CD14-positive monocyte (primary cell): ENCODE data around the gene MACROD2. TPM values are rescaled to one million over a fixed set of nuclear protein-coding genes. Genes with fewer than 3 reads are reported as not detected.

Source experiments
- DNase-seq, 3 donors: peaks; one replicate each; pipeline ENCODE4 v3.0.0-alpha.2; 2011 to 2022
- H2AFZ ChIP-seq: 2 replicates; pipeline ENCODE4 v1.6.0; 2012; ENCODE audit warnings: mild to moderate bottlenecking, low read depth, low read length, inconsistent platforms; ENCODE audit not compliant: insufficient read depth, poor library complexity, severe bottlenecking
- H3K27ac ChIP-seq, 2 donors: 1 replicate in 1 of 2; 2 replicates in 1 of 2; pipeline ENCODE4 v1.5.1; 2012 to 2013; ENCODE audit warnings: low read length in 2 of 2, control low read depth in 1 of 2, inconsistent platforms in 1 of 2, low read depth in 1 of 2, mild to moderate bottlenecking in 1 of 2
- H3K27me3 ChIP-seq, 2 donors: one replicate each; pipeline versions ENCODE4 v1.6.0 to v1.6.1; 2011 to 2013; ENCODE audit warnings: low read length in 2 of 2; ENCODE audit not compliant: control insufficient read depth in 2 of 2, insufficient read depth in 2 of 2
- H3K36me3 ChIP-seq, 2 donors: replicated peaks in 1 of 2; 1 replicate in 1 of 2; 2 replicates in 1 of 2; pipeline versions ENCODE4 v1.5.1 to v1.6.1; 2012 to 2013; ENCODE audit warnings: low read length in 2 of 2, control low read depth in 1 of 2, inconsistent platforms in 1 of 2, mild to moderate bottlenecking in 1 of 2; ENCODE audit not compliant: insufficient read depth in 2 of 2, control insufficient read depth in 1 of 2
- H3K4me1 ChIP-seq, 2 donors: 1 replicate in 1 of 2; 2 replicates in 1 of 2; pipeline versions ENCODE4 v1.5.1 to v1.6.1; 2012 to 2013; ENCODE audit warnings: low read length in 2 of 2, control low read depth in 1 of 2, inconsistent platforms in 1 of 2, mild to moderate bottlenecking in 1 of 2, moderate library complexity in 1 of 2; ENCODE audit not compliant: insufficient read depth in 2 of 2, control insufficient read depth in 1 of 2
- H3K4me2 ChIP-seq: replicated peaks from 2 replicates; pipeline ENCODE3; 2012; ENCODE audit warnings: low read length, moderate library complexity, mild to moderate bottlenecking; ENCODE audit not compliant: poor library complexity, severe bottlenecking; ENCODE audit errors: extremely low read depth
- H3K4me3 ChIP-seq, 3 experiments: fragments of 200-600 bp in 1 of 3; sonication (generic) in 1 of 3; replicated peaks in 1 of 3; 1 replicate in 2 of 3; 2 replicates in 1 of 3; pipeline ENCODE4 v1.5.1; 2011 to 2013; ENCODE audit warnings: low read length in 3 of 3, mild to moderate bottlenecking in 3 of 3, control low read depth in 2 of 3, low read depth in 2 of 3, inconsistent platforms in 1 of 3, moderate library complexity in 1 of 3
- H3K79me2 ChIP-seq: 2 replicates; pipeline ENCODE4 v1.6.0; 2012; ENCODE audit warnings: mild to moderate bottlenecking, control low read depth, inconsistent platforms, low read length, moderate library complexity; ENCODE audit not compliant: insufficient read depth
- H3K9ac ChIP-seq: 2 replicates; pipeline ENCODE4 v1.6.0; 2017; ENCODE audit warnings: low read length, mild to moderate bottlenecking; ENCODE audit not compliant: insufficient read depth, poor library complexity, severe bottlenecking
- H3K9me3 ChIP-seq, 2 donors: replicated peaks in 1 of 2; 1 replicate in 1 of 2; 2 replicates in 1 of 2; pipeline versions ENCODE4 v1.5.1 to v1.6.1; 2012 to 2013; ENCODE audit warnings: low read length in 2 of 2, control low read depth in 1 of 2; ENCODE audit not compliant: control insufficient read depth in 1 of 2, insufficient read depth in 1 of 2
- H4K20me1 ChIP-seq: 2 replicates; pipeline ENCODE4 v1.6.0; 2012; ENCODE audit warnings: mild to moderate bottlenecking, low read length, control low read depth, moderate library complexity; ENCODE audit not compliant: insufficient read depth
- H3K27ac Mint-ChIP-seq, 7 donors: one replicate each; pipeline ENCODE4 v1.8.0; 2020; ENCODE audit warnings: mild to moderate bottlenecking in 7 of 7, mixed read lengths in 7 of 7, moderate library complexity in 6 of 7, inconsistent platforms in 2 of 7
- H3K27me3 Mint-ChIP-seq, 3 donors: one replicate each; pipeline ENCODE4 v1.8.0; 2021 to 2022; ENCODE audit warnings: low read depth in 3 of 3, mild to moderate bottlenecking in 3 of 3, mixed read lengths in 3 of 3, moderate library complexity in 3 of 3, inconsistent platforms in 1 of 3
- H3K36me3 Mint-ChIP-seq, 2 donors: one replicate each; pipeline ENCODE4 v1.8.0; 2020; ENCODE audit warnings: mixed read lengths in 2 of 2, inconsistent platforms in 1 of 2, mild to moderate bottlenecking in 1 of 2
- H3K4me1 Mint-ChIP-seq: one replicate; pipeline ENCODE4 v1.8.0; 2020; ENCODE audit warnings: mild to moderate bottlenecking, mixed read lengths
- H3K4me3 Mint-ChIP-seq, 2 donors: one replicate each; pipeline ENCODE4 v1.8.0; 2020; ENCODE audit warnings: mild to moderate bottlenecking in 2 of 2, mixed read lengths in 2 of 2, moderate library complexity in 1 of 2
- H3K9me3 Mint-ChIP-seq, 7 donors: one replicate each; pipeline ENCODE4 v1.8.0; 2020 to 2022; ENCODE audit warnings: mixed read lengths in 7 of 7, mild to moderate bottlenecking in 6 of 7, moderate library complexity in 6 of 7, inconsistent platforms in 2 of 7
- WGBS: methylation state at CpG from one replicate; pipeline ENCODE4 v1.1.5; 2013; ENCODE audit warnings: missing lambda C conversion rate; ENCODE audit not compliant: insufficient coverage; 5-methylcytosine and 5-hydroxymethylcytosine counted together
- intact Hi-C, 2 donors: fragments of 100-400 bp; cut with micrococcal nuclease; formaldehyde crosslinking; loops; one replicate each; pipeline versions ENCODE4 v1.15.0 to v1.15.1; 2023
- polyA plus RNA-seq, 3 donors: library from polyadenylated mRNA; depleted of rRNA in 1 of 3; unstranded in 2 of 3; stranded (reverse) in 1 of 3; fragments of 300-500 nt in 2 of 3; fragments of >200 nt in 1 of 3; fragmentation: Illumina TruSeq in 2 of 3; gene quantifications; 1 replicate in 2 of 3; 2 replicates in 1 of 3; pipeline ENCODE4 v1.2.3, GENCODE V29; 2012 to 2021
- TF ChIP-seq, protein P1 (sequence below): fragments of 200-600 bp; IDR thresholded peaks from one replicate; pipeline ENCODE4 v1.8.0; 2022; ENCODE audit warnings: antibody characterized with exemption, mild to moderate bottlenecking

Gene MACROD2
- polyA plus RNA-seq, 3 donors, result 0.23 TPM; not detected in 2

DNA sequence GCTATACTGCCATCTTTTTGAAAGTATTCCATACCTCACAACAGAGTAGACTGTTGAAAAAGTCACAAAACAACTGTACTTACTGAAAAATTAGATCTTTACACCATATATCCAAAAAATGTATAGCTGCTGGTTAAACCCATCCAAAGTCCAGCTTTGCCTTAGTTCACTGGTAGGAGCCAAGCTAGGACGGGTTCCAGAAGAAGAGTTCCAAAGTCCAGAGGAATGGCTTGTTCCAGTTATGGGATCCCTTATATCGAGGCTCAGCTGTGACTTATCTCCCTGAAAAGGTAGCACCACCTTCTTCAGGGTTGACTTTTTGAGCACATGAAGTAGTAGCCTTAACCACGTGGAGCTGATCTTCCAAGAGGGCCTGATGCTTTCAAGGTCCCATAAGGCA, 578.4 kb downstream of the MACROD2 start:
- Mint-ChIP-seq H3K4me3 (no peak overlapping the region), H3K4me1 (no peaks in the 10 kb centered on the region), H3K36me3 (no peaks in the 10 kb centered on the region), H3K27me3 (no peaks in the 10 kb centered on the region), H3K9me3 (peaks cover 0 to 5% (median 3%) of the 10 kb centered on the region in 7 donors), H3K27ac (no peak overlapping the region)
- Histone ChIP-seq H2AFZ (no peak overlapping the region), H3K4me1 (no peaks in the 10 kb centered on the region), H3K36me3 (no peaks in the 10 kb centered on the region), H3K27ac (no peak overlapping the region), H3K9me3 (peaks cover 0 to 4% of the 10 kb centered on the region in 2 donors), H3K79me2 (no peaks in the 10 kb centered on the region), H3K9ac (no peak overlapping the region), H4K20me1 (no peaks in the 10 kb centered on the region), H3K27me3 (no peaks in the 10 kb centered on the region), H3K4me3 (no peak overlapping the region), H3K4me2 (no peak overlapping the region)
- no peak for DNase-seq
- WGBS, result 81% methylated on average over 3 of the region's 3 CpGs
- TF ChIP-seq, protein P1, sequence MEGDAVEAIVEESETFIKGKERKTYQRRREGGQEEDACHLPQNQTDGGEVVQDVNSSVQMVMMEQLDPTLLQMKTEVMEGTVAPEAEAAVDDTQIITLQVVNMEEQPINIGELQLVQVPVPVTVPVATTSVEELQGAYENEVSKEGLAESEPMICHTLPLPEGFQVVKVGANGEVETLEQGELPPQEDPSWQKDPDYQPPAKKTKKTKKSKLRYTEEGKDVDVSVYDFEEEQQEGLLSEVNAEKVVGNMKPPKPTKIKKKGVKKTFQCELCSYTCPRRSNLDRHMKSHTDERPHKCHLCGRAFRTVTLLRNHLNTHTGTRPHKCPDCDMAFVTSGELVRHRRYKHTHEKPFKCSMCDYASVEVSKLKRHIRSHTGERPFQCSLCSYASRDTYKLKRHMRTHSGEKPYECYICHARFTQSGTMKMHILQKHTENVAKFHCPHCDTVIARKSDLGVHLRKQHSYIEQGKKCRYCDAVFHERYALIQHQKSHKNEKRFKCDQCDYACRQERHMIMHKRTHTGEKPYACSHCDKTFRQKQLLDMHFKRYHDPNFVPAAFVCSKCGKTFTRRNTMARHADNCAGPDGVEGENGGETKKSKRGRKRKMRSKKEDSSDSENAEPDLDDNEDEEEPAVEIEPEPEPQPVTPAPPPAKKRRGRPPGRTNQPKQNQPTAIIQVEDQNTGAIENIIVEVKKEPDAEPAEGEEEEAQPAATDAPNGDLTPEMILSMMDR, result no peak
- intact Hi-C loops, result no loop called here

- H3K4me1 Mint-ChIP-seq, result no peaks in the 10 kb centered on the region
- no peaks in the 10 kb centered on the region for H3K27me3 Mint-ChIP-seq
- DNase-seq, result no peak
- no peak overlapping the region for H3K27ac Mint-ChIP-seq
- Histone ChIP-seq H4K20me1 (no peaks in the 10 kb centered on the region), H3K4me2 (no peak overlapping the region), H3K4me3 (no peak overlapping the region), H3K4me1 (no peaks in the 10 kb centered on the region), H3K79me2 (no peaks in the 10 kb centered on the region), H3K36me3 (no peaks in the 10 kb centered on the region), H3K9ac (no peak overlapping the region), H3K27ac (no peak overlapping the region), H3K9me3 (peaks cover 0 to 4% of the 10 kb centered on the region in 2 donors), H3K27me3 (no peaks in the 10 kb centered on the region), H2AFZ (no peak overlapping the region)
- no peak overlapping the region for H3K4me3 Mint-ChIP-seq
- no CpG with 5 or more reads among the region's 3 CpGs for whole genome bisulfite sequencing
- no peaks in the 10 kb centered on the region for H3K36me3 Mint-ChIP-seq
- H3K9me3 Mint-ChIP-seq, result peaks cover 0 to 5% (median 3%) of the 10 kb centered on the region in 7 donors
- TF ChIP-seq, protein P1, result no peak
- intact Hi-C loops, result no loop called here
Observed at GRCh38 chr20:14576196-14576877, 581.0 kb downstream of the MACROD2 start.
